GM18517 (cell line): Measurements from ENCODE around the gene NPR1.
"Not testable (repeated sequence)": the region's sequence is repeated elsewhere in the genome, so short reads cannot be mapped to it uniquely, and the experiment has no call there.

Experiments used
- ATAC-seq: cut with Tn5 transposase; IDR thresholded peaks from one replicate; pipeline ENCODE4 v1.9.1; 2021; ENCODE audit warnings: mild to moderate bottlenecking, moderate library complexity; ENCODE audit not compliant: unreplicated experiment

Gene NPR1

DNA sequence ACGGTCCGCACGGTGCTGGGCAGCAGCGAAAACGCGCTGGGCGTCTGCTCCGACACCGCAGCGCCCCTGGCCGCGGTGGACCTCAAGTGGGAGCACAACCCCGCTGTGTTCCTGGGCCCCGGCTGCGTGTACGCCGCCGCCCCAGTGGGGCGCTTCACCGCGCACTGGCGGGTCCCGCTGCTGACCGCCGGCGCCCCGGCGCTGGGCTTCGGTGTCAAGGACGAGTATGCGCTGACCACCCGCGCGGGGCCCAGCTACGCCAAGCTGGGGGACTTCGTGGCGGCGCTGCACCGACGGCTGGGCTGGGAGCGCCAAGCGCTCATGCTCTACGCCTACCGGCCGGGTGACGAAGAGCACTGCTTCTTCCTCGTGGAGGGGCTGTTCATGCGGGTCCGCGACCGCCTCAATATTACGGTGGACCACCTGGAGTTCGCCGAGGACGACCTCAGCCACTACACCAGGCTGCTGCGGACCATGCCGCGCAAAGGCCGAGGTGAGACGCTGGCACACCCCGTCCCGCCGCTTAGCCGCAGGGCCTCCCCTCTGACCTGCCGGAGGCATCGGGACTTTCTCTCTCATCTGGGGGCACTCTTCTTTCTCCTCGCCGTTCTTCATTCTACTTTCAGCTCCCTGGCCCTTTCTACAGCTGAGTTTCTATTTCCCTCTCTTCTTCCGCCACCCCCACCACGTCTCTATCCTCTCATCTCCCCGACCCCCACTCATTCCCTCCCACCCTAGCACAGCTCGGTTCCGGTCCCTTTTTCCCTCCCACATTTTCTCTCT is 1.0 kb downstream of the NPR1 start:
- no peak for ATAC-seq

DNA sequence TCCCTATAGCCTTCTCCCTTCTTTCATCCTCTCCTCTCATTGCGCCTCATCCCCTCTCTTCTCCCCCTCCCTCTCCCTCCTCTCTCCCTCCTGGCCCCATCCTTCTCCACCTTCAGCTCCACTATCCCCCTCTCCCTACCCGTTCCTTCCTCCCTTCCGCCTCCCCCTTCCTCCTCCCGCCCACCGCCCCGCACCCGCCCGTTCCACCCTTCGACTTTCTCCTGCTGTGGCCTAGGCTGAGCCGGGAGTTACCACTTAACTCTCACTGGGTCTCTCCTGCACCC is 1.6 kb downstream of the NPR1 start:
- no peak for ATAC-seq

DNA sequence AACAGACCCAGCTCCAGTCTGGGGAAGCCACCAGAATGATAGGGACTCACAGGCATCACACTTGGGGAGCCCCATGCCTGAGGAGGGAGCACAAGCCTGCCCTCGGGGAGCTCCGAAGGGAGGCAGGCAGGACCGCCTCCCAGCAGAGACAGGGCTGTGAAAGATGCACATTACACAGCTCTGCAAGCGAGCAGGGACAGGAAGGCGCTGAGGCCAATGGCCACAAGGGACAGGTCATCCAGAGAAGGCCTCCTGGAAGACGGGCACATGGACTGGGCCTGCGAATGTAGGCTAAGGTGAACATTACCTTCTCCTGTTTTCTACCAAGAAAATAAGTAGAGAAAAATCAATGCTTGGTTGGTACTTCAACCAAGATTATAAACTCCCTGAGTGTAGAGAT is 4.2 kb downstream of the NPR1 start:
- ATAC-seq = no peak

DNA sequence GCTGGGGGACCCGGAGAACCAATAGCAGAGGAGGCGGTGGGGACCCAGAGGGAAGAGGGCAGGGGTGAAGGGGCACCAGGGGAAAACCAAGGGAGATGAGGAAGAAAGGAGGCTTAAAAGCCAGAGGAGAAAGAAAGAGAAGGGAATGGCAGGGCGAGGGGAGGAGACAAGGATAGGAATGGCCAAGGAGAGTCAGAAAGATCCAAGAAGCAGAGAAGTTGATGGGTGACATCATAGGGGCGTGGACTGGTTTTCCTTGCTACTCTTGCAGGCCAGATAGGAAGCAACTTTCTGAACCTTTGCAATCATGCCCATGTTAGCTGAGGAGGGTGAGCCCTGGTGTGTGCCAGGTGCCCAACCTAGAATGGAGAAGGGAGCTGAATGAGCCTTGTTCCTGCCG is 5.4 kb downstream of the NPR1 start:
- no peak for ATAC-seq

DNA sequence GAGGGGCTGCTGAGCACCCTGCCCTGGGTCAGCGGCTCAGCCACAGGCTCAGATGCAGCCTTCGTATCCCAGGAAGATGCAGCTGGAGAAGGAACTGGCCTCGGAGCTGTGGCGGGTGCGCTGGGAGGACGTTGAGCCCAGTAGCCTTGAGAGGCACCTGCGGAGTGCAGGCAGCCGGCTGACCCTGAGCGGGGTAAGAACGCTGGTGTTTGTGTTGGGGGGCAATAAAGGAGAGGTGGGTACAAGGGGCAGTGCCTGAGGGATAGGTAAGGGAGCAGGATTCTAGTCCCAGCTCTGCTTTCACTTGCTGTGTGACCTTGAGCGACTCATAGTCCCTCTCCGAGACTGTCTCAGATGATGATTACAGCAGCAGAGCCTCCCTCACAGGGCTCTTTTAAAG is 6.4 kb downstream of the NPR1 start:
- no peak for ATAC-seq

DNA sequence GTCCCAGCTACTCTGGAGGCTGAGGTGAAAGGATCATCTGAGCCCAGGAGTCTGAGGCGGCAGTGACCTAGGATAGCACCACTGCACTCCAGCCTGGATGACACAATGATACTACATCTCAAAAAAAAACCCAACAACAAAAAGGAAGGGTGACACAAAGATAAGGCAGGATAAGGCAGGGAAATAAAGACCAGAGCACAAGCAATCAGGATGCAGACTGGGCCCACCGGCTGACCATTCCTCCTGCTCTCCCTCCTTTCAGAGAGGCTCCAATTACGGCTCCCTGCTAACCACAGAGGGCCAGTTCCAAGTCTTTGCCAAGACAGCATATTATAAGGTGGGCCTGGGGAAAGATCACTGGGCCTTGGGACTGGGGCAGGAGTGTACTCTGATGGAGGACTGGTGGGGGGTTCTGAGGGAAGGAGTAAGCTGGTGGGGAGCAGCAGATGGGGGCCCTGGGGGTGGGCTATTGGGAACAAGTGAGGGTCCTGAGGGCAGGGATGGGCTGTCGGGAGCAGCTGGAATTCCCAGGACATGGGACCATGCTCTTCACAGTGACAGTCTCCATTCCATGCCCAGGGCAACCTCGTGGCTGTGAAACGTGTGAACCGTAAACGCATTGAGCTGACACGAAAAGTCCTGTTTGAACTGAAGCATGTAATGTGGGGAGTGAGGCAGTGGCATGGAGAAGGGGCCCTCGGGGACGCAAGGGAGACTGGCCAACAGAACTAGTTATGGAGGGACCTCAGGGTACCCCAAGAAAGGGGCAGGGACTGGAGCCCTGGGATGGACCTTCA is 7.3 kb downstream of the NPR1 start:
- no peak for ATAC-seq

DNA sequence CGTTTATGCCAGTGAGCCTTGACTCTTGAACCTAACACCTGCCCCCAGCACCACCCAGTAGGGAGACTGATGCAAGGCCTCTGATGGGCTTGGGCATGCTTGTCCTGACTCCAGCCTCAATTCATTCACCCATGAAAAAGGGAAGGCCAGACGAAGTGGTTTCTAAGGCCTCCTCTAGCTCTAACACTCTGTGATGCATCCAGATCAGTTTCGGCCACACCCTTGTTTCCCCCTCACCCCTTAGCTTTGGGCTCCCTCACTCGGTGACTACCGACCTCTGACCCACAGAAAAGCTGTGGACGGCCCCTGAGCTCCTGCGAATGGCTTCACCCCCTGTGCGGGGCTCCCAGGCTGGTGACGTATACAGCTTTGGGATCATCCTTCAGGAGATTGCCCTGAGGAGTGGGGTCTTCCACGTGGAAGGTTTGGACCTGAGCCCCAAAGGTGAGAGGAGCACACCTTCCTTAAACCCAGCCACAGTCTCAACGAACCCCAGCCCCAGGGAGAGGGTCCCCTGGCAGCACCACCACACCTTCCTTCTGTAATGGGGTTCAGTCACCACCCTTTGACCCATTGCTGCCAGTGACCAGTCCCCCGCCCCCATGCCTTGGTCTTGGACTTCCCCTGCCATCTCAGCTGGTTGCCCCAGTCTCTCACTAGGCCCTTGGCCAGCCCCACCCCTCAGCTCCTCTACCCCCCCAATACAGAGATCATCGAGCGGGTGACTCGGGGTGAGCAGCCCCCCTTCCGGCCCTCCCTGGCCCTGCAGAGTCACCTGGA is 9.0 kb downstream of the NPR1 start:
- ATAC-seq = no peak

DNA sequence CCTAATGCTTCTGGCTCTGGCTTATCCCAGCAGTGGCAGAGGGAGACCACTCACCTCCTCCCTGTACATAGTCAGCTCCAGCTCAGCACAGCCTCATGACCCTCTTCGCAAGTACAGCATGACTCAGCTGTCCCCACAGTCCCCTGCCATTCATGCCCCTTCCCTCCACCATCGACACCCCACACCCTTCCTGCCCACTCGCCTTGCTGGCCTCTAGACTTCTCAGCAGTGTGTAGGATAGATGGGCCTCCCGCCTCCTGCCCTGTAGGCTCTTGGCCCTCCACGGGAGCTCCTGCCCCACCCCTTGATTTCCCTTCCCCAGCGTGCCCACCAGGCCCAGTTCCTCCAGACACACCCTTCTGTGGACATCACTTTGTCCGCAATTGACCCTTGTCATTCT is 9.8 kb downstream of the NPR1 start:
- ATAC-seq = no peak

DNA sequence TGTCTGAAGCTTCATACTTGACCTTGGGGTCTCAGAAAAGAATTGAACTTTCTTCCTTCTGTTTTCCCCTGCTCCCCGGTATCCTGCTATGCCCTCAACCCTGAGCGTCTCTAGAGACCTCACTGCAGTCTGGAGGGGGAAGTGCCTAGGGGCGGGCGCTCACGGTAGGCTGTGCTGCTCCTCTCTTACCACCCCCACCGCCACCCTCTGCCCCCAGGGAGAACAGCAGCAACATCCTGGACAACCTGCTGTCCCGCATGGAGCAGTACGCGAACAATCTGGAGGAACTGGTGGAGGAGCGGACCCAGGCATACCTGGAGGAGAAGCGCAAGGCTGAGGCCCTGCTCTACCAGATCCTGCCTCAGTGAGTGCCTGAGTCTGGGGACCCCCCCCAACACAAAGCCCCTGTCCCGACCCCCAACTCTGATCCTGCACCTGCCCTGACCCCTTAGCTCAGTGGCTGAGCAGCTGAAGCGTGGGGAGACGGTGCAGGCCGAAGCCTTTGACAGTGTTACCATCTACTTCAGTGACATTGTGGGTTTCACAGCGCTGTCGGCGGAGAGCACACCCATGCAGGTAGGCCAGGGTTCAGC is 10.3 kb downstream of the NPR1 start:
- ATAC-seq = no peak

DNA sequence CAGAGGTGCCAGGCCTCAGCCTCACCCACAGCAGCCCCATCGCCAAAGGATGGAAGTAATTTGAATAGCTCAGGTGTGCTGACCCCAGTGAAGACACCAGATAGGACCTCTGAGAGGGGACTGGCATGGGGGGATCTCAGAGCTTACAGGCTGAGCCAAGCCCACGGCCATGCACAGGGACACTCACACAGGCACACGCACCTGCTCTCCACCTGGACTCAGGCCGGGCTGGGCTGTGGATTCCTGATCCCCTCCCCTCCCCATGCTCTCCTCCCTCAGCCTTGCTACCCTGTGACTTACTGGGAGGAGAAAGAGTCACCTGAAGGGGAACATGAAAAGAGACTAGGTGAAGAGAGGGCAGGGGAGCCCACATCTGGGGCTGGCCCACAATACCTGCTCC is 15.0 kb downstream of the NPR1 start:
- no peak for ATAC-seq

DNA sequence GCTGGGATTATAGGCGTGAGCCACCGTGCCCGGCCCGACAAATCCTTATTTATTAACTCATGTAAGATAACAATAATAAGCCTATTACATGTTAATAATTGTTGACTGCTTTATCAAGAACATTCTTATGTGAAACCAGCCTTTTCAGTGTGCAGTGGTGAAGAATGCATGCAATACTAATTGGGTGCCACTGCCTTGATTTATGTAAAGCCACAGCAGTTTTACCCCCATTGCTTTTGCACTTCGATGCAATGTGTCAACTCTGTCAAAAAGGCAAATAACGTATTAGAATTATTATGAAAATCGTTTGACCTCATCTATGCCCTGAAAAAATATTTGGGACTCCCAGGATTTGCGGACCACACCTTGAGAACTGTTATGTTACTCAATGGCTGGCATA is 18.3 kb downstream of the NPR1 start:
- ATAC-seq = no peak

DNA sequence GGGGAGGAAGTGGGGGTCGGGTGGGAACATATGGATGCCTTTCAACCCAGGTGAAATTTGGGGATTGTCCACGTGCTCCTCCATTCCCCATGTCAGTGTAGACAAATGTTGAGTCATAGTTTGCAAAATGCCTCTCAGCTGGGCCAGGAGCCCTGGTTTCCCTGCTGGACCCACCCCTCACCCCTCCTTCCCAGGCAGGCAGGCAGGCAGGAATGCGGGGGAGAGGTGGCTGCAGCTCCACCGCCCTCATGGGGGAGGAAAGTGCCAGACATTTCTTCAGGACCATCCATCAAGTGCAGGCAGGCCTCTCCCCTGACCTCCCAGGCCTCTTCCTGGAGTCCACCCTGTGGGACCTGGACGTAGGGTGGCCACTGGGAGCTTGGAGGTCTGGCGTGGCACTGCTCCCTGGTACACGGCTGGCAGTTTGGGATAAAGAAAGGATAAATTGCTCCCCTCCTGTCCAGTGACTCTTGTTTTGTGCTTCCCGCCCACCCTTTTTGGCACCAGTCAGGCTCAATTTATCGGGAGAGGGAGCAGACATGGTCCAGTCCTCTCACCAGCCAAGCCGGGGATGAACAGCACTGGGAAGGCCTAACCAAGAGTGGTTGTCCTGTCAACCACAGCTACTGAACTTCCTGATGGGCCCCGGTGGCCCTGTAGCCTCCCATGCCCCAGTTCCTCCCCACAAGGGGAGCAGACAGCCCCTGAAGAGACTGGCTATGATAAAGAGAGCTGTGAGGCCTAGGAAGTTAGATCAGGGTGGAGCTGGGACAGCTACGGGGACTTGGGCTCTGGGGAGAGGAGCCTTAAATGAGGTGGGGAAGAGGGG is 18.9 kb downstream of the NPR1 start:
- ATAC-seq = no peak

DNA sequence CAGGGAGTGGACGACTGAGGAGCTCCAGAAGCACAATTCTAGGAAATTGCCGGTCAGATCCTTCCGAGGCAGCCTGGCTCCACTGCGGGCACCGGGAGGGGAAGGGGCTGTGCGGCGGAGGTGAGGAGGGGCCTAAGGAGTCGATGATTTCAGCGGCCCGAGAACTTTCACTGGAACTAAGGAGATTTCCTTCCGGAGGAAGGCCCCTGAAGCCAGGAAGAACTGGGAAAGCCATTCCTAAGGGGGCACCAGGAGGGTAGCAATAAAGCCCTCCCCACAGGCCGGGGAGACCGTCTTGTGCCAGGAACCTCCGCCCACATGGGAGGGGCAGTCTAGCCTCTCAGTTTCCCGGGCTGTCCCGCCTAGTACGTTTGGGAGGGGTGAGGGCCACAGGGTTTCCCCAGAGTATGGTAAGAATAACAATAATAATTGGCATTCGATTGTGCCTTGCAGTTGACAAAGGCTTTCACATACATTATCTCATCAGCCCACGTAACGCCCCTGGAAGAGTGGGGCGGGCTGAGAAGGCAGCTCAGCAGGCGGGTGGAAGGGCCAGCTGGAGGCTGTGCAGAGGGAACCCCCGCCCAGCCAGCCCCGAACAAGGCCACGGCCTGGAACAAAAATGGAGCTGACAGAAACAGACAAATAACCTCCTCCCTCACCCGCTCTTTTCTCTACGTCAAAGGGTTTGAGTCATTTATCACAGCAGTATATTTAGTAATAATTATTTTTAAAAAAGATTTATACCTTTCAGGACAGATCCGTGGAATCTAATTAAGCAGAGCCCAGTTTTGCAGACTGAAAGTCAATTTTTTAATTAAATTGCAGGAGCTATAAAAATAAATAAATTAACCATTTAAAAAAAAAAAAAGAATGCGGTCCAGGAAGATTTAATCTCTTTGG is 19.8 kb downstream of the NPR1 start:
- no peak for ATAC-seq

DNA sequence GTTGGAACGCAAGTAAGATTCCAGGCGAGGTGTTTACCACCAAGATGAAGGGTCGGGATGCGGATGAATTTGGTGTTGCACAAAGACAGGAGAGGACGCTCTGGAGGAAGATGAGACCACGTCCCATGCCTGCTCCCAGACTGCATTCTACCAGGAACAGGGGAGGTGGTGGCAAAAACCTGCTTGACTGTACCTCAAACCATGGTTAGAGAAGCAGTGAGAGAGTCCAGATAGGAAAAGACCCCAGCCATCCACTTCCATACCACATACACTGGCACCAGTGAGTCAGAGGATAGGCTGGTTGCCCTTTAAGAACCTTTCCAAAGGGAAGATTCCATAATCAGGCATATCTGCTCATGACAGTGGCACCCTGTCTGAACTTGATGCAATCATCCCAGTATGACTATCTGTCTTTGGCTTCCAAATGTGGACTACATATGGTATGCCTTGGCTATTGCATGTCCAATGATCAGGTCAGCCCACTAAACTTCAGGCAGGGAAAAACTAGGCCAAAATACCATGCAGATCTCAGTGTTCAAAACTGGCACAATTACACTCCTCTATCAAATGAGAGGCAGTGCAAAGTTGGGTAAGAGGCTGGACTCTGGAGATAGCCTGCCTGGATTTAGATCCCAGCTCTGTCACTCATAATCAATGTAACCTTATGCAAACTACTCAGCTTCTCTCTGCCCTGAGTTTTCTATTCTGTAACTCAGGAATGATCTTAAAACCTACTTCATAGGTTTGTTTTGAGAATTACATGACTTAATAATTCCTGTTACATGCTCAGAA is 20.6 kb downstream of the NPR1 start:
- no peak for ATAC-seq

DNA sequence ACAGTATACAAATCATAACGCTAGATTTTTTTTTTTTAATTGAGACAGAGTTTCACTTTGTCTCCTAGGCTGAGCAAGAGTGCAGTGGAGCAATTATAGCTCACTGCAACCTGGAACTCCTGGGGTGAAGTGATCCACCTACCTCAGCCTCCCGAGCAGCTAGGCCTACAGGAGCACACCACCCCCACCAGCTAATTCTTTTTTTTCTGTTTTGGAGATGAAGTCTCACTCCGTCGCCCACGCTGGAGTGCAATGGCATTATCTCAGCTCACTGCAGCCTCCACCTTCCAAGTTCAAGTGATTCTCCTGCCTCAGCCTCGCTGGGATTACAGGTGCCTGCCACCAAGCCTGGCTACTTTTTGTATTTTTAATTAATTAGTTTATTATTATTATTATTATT is 21.3 kb downstream of the NPR1 start:
- no peak for ATAC-seq

DNA sequence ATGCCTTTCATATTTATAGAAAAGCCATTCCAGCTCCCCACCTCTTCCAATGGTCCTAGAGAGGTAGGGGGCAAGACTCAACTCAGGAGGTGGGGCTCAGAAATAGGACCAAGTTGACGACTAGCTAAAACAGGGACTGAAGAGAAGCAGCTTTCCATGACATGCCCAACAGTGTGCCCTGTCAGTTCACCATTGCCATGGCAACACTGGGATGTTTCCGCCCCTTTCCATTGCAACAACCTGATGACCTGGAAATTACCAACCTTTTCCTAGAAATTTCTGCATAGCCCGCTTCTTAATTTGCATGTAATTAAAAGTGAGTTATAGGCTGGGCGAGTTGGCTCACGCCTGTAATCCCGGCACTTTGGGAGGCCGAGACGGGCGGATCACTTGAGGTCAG is 27.0 kb downstream of the NPR1 start:
- no peak for ATAC-seq

DNA sequence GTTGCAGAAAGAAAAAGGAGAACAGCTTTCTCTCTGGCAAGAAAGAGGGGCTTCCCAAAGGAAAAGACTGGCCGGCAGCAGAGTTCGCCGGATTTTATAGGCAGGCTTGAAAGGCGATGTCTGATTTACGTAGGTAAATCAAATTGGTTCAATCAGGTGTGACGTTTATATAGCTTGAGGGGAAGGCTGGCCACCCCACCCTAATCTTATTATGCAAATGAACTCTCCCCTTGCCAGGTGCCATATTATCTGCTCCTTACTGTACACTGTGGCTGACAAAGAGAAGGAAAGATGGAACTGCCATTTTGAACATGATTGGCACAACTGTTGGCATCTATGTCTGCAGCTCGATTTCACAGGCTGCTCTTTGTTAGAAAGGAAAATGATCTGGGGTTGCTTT is 32.5 kb downstream of the NPR1 start:
- ATAC-seq = no peak

DNA sequence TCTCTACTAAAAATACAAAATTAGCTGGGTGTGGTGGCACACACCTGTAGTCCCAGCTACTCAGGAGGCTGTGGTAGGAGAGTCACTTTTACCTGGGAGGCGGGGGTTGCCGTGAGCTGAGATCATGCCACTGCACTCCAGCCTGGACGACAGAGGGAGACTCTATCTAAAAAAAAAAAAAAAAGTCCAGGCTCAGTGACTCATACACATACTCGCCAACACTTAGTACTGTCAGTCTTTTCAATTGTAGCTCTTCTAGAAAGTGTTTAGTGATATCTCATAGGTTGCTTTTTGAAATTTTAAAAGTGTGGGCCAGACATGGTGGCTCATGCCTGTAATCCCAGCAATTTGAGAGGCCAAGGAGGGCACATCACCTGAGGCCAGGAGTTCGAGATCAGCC is 37.7 kb downstream of the NPR1 start:
- ATAC-seq = not testable (repeated sequence)

DNA sequence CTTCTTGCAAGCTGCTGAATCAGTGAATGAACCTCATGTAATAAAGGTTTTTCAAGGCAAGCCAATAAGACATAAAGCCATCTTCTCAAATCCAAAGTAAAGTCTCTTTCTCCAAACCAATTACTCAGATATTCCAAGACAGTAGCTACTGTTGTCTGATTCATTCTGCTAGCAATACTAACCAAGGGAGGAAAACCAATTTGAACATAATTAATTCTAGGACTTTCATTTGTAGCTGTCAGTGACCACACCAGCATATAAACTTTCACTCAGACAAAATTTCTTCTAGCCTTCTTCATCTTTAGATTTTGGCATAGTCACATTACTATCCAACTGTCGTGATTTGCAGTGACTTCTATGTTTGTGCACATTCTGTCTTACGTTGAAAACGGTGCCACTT is 38.8 kb downstream of the NPR1 start:
- no peak for ATAC-seq
